SKM-1 treated with dmso at 0.1 percent for 144 hours (cell line): ENCODE results near the gene MYCBP2.
A peak's percentile ranks its signal among the peaks of the same experiment; 100 is the strongest.
"Not testable (repeated sequence)": the region's sequence is repeated elsewhere in the genome, so short reads cannot be mapped to it uniquely, and the experiment has no call there.

Experiments used
- DNase-seq: peaks from one replicate; lab custom pipeline; 2025; ENCODE audit not compliant: unreplicated experiment; lab: John Stamatoyannopoulos, UW

The MYCBP2 gene

DNA sequence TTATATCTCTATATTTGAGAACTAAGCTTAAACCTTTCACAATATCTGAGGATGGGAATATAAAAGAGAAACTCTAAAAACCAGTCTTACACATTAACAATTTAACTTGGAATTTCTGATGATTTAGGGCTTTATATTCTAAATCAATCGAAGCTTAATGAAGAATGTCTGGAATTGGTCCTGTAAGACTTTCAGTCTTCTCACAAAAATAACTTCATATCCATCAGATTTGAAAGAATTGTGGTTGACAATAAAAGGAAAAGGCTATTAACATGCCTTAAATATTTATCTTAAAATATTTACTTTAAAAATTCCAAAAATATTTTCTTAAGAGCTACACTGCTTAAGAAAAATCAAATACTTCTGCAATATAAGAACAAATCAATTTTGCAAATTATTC is 27.3 kb downstream of the MYCBP2 start:
- DNase-seq: no peak

DNA sequence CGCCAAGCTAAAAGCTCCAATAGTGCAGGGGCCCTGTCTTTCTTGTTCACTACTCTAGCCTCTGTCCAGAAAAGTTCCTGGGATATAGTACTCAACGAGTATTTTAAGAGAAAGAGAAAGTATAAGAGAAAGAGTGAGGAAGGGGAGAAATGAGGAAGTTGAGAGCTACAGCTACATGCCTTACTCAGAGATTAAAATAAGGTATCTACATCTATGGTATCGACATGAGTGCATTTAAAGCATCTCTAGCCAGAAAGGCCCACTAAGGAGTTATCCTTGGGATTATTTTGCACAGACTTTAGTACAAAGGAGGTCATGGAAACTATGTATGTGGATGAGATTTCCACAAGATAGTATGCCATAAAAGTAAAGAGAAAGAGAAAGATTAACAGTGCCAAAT is 28.5 kb downstream of the MYCBP2 start:
- DNase-seq: peak; percentile 69

DNA sequence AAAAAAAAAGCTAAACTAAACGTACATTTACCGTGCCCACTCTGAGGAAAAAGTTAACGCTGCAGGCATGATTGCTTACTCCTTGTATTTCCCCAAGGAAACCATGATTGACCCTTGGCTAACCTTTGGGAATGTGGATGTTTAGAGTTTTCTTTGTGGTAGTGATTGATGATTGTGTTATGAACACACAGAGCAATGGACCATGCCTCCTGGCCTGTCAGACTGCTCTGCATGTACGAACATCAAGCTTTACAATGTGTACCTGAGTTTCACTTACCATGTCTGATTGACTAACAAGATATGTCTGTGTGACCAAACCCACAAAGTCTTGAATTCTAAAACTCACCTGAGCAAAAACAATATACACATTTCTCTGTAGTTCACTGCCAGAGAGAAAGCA is 35.1 kb downstream of the MYCBP2 start:
- no peak for DNase-seq

DNA sequence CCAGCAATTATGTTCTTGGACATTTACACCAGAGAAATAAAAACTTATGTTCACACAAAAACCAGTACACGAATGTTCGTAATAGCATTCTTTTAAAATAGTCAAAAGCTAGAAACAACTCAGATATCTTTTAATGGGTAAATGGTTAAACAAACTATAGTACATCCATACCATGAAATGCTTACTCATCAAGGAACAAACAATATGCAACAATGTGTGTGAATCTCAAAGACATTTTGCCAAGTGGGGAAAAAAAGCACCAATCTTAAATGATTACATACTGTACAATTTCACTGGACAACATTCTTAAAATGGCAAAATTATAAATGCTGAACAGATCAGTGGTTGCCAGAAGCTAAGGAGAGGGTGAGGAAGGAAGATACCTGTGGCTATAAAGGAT is 36.6 kb downstream of the MYCBP2 start:
- DNase-seq: no peak

DNA sequence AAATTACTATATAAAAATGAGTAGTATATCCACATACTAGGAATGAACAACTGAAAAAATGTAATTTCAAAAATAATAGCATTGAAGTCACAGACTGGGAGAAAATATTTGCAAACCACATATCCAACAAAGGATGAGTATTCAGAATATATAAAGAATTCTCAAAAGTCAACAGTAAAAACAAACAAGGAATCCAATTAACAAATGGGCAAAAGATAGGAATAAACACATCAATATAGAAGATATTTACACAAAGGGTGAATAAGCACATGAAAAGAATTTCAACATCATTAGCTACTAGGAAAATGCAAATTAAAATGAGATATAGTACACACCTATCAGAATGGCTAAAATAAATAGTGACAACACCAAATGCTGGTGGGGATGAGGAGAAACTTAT is 37.0 kb downstream of the MYCBP2 start:
- no peak for DNase-seq

DNA sequence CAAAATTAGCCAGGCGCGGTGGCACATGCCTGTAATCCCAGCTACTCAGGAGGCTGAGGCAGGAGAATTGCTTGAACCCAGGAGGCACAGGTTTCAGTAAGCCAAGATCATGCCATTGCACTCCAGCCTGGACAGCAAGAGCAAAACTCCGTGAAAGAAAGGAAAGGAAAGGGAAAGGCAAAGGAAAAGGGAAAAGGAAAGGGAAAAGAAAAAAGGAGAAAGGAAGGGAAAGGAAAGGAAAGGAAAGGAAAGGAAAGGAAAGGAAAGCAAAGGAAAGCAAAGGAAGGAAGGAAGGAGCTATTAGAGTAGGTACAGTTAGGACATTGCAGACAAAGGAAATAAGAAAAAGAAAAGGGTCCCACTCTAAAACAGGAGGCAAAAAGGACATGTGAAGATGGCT is 41.3 kb downstream of the MYCBP2 start:
- DNase-seq: not testable (repeated sequence)

DNA sequence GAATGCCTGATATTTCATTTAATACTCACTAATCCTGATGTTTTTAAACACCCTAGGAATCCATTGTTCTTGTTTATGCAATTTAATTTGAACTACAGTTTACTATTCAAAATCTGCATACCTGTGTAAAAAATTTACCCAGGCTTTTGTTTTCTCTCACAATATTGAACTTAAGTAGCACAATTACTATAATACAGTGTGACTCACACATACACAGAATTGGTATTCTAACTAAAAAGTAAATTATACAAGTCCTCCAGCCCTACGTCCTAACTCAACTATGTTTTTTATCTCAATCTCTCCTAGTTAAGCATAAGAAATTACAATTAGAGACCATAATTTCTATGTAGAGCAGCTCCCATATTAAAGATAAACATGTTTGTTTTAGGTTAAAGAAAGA is 41.8 kb downstream of the MYCBP2 start:
- no peak for DNase-seq

DNA sequence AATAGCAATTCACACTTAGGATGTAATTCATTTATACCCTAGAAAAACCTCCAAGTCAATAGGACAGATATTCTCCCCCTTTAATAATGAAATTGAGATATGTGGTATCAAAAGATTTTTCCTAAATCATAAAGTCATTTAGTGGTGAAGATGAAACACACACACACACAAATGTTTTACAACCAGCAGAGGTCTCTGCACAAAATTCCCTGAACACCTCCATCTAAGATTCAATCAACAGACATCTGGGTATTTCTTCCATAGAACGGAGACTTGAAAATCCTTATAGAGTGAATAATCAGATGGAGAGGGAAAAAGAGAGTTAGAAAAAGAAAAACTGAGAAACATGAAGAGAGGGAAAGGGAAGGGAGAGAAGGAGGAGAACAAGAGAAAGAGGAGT is 52.8 kb downstream of the MYCBP2 start:
- no peak for DNase-seq

DNA sequence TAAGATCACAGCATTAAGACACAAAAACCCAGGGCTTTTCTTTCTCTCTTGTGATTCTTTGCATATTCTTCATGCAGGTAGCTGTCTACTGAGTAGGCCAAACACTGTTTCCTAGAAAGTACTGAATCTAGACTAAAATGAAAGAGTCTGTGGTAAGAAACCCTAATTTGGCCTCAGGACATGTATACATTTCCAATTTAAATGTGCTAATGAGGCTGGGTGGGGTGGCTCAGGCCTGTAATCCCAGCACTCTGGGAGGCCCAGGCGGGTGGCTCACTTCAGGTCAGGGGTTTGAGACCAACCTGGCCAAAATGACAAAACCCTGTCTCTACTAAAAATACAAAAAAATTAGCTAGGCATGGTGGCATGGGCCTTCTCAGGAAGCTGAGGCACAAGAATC is 57.8 kb downstream of the MYCBP2 start:
- DNase-seq: no peak

DNA sequence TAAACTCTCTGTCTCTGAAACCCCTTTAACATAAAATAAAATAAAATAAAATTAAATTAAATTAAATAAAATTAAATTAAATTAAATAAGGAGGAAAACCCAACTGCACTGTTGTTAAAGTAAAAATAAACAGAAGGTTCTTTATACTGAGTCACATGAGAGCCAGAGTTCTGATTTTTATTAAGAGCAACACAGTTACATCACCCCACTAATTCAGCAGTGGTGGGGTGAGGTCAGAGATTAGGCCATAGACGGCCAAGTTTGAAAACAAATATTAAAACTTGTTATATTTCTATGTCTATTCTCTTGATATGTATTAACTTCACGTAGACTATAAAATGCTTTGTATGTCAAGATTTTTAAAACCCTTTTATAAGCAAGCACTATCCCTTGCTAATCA is 59.5 kb downstream of the MYCBP2 start:
- DNase-seq: no peak

DNA sequence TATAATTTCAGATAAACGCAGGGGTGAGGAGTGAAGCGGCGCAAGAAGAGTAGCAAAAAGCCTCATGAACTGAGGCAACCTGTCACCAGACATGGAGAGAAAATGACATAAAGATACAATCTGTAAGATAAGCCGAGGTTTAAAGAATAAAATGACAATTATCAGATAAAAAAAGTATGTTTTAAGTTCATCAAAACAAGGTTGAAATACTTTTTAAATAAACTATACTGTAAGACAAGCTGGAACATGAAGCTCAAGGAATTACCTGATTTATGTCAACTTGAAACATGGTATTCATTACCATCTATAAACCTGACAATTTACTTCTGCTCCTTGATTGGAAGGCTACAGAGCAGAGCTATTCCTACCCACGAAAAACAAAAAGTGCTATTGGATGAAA is 61.6 kb downstream of the MYCBP2 start:
- no peak for DNase-seq

DNA sequence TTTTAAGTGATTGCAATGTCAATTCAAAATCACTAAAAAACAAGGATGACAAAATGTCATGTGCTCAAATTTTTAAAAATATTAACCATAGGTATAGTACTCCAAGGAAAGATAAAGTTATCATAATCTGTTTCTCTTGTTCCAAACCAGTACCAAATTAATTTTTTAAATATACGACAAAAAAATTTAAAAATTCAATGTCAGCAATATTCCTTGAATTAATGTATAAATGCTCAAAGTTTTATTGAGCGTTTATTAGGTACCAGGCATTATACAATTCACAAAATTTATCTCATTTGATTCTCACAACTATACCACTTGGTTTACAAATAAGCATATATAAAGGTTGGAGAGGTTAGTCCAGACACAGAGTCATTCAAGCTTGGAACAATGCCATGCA is 64.7 kb downstream of the MYCBP2 start:
- DNase-seq: no peak

DNA sequence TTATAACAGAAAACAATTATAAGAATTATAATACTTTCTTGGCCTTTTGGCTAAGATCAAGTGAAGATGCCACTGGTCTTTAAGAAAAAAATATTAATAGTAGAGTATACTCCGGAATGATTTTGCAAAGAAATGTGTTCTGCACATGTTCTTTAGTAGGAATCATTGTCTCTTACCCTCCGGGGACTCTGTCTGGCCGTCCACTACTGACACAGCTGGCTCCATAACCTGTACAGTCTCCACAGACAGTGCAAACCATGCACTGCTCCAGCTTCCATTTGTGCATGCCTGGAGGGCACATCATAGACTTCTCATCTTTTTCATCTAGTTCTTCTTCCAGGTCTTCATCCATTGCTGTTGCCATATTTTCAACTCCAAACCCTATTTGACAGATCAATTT is 75.9 kb downstream of the MYCBP2 start:
- no peak for DNase-seq

DNA sequence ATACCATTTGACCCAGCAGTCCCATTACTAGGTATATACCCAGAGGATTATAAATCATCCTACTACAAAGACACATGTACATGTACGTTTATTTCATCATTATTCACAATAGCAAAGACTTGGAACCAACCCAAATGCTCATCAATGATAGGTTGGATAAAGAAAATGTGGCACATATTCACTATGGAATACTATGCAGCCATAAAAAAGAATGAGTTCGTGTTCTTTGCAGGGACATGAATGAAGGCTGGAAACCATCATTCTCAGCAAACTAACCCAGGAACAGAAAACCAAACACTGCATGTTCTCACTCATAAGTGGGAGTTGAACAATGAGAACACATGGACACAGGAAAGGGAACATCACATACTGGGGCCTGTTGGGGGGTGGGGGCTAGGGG is 81.7 kb downstream of the MYCBP2 start:
- not testable (repeated sequence) for DNase-seq

DNA sequence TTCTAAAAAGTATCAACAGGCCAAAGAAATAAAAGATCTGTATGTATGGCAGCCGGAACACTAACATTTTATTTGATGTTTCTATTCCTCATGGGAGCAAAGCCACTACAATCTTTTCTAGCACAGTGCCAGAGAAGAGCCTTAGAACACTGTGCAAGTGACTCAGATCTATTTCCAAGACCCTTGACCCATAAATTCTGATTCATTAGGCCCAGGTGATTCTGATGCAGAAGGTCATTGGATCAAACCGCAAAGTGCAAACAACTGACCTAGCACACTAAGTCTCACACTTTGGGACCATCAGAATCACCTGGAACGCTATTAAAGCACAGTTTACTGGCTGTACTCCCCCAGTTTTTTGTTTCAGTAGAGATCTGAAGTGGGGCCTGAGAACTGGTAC is 87.6 kb downstream of the MYCBP2 start:
- no peak for DNase-seq

DNA sequence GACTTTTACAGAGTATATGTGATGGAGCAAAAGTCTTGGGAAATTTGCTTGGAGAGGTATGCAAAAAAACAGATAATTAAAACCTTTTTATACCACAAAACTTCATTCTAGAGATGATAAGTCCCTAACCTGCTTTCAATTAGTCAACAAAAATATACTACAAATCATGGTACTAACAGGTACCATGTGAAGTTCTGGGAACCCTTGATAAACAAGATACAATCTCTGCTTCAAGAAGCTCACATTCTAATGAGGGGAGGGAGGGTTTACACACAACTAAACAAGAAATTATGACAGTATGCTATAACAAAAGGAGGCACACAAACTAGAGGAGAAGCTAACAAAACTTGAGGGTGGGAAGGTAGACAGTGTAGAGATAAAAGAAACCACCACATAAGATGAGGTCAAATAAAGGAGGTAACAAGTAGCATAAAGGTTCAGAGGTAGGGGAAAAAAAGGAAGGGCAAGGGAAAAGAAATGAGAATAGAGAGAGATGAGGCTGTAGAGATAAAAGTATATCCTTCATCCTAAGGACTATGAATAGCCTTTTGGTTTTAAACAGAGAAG is 91.4 kb downstream of the MYCBP2 start:
- DNase-seq: no peak

DNA sequence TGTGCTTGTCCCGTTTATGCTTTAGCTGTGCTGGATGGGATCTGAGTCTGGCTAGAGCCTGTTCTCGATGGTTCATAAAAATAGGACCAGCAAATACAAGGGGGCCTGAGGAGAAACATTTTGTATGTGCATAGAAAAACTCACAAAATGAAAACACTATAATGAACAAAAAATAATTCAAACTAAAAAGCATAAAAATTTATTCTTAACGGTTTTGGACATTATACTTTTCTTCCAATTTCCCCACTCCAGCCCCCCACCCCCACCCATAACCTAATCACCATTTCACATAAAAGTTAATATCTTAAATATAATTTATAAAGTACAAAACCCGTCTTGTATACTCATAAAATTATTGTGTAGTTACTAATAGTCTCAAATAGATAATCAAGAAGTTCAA is 93.7 kb downstream of the MYCBP2 start:
- no peak for DNase-seq

DNA sequence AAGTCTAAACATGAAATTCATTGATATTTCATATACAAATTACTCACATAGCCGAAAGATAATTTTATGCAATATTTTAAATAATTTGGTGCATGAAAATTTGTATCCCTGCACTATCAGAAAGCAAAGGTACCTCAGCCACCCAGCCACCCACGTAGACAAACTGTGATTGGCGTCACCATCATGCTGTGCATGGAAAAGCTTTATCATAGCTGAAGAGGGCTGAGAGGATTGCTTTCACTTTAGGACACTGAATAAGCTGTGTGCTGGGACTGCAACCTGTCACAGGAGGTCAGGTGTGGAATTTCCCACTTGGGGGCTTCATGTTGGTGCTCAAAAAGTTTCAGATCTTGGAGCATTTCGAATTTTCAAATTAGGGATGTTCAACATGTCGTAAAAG is 96.3 kb downstream of the MYCBP2 start:
- no peak for DNase-seq

DNA sequence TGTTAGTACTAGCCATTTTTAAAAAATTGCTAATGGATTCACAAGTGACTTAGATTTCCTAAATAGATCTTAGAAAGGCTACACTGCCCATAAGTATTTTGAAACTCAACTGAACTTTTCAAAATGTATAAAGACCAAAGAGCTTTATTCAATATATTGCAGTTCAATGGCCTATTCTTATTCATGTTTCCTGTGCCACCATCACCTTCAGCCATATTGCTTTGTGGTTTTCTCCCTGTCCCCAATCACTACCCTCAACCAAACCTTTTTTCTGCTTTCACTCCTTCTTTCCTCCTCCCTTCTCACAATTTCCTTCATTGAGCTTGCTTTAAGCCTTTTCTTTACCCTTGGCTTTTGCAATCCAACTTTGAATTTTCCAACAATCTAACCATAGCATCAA is 100.9 kb downstream of the MYCBP2 start:
- no peak for DNase-seq

DNA sequence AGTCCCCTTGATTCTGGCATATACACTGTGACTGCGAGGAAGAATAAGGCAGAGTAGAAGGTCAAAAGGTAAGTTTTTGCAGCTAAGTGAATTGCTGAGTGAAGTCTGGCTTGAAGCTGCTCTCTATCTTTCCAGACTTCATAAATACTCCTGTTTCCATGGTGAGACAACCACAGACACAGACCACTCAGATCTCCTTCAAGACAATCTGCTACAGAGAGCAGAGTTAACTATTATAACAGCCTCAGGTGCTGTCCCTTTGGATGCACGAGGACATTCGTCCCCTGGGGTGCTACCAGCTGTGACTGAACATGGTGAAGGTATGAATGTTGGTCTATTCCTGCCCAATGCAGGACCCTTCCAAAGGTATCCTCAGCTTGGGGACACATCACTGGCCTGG is 104.0 kb downstream of the MYCBP2 start:
- DNase-seq: no peak

DNA sequence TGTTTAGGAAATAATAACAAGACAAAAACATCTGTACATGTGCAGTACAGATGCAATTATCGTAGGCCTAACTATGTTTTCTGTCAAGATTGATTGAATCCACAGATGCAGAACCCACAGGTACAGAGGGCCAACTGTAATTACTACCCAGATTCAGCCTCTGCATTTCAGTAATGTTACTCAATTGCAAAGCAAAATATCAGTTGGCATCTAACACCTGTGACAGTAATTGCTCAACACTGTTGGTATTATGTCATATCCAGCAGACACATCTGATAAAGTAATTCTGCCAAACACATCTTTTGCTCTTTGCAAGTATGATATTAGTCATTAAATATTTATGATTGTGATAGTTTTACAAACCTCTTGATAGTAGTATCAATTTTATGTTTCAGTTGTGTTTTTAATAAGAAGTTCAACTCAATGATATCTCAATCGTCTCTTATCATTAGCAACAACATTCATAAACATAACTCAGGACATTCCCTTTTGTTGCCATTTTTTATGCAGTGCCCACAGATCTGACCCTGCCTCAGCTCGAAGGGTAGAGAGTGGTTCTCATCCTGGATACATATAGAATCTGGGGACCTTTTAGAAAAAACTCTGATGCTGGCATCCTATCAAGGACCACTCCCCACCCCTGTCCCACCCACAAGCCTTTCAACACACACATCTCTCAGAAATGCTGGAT is 104.7 kb downstream of the MYCBP2 start:
- DNase-seq: no peak

DNA sequence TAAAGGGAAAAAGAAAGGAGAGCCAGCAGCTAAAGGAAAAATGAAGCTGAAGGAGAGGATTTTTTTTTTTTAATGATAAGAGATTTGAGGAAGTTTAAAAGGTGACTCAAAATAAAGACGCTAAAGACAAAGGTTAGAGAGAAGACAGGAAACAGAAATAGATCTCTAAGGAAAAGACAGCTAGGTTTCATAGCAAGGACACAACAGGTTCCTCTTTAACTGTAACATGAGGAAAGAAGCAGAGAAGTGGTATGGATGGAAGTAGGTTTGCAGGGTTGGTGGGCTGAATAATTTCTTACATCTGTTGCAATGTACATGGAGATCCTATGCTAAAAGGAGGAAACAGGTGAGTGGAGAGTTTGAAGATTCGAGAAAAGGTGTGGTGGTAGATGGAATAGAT is 107.5 kb downstream of the MYCBP2 start:
- peak; percentile 57 for DNase-seq

DNA sequence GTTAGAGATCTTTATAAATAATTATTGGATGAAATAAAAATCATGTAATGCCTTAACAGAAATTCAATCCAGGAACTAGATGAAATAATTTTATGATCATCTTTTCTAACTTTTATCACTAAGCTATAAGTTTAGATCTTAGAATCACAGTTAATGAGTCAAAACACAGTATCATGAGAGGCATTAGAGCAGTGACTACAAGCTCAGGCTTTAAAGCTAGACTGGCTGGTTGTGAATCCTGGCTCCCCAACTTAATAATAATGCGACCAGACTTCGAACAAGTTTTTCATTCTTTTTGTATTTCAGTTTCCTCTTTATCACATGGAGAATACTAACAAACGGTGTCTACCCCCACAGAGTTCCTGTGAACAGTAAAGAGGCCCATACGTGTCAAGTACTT is 108.6 kb downstream of the MYCBP2 start:
- DNase-seq: no peak
